ENCODE data around the gene LCE1D.

Gene LCE1D

DNA sequence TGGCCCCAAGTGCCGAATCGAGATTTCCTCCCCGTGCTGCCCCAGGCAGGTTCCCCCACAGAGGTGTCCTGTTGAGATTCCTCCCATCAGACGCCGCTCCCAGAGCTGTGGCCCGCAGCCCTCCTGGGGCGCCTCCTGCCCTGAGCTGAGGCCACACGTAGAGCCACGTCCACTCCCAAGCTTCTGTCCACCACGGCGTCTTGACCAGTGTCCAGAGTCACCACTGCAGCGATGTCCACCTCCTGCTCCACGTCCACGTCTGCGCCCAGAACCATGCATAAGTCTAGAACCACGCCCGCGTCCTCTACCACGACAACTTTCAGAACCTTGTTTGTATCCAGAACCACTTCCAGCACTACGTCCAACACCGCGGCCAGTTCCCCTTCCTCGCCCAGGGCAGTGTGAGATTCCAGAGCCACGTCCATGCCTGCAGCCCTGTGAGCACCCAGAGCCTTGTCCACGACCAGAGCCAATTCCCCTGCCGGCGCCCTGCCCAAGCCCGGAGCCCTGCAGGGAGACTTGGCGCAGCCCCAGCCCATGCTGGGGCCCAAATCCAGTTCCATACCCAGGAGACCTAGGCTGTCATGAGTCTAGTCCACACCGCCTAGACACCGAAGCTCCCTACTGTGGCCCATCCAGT is 35.9 kb upstream of the LCE1D start:
- no peak for TF ChIP-seq FOXP2 (optimal IDR thresholded peaks at IDR 0.05; ENCODE audit: control extremely low read depth, extremely low read length, insufficient read depth)
- TF ChIP-seq POLR2AphosphoS5 (IDR thresholded peaks at IDR 0.05; ENCODE audit: borderline replicate concordance, low read depth, low read length), result no peak
- TF ChIP-seq EZH2 (IDR thresholded peaks at IDR 0.05), result no peak
- Histone ChIP-seq H3K4me3 (no peak overlapping the region), H3K9me3 (ENCODE audit: low read depth, low read length) (no peaks in the 10 kb centered on the region), H3K36me3 (ENCODE audit: insufficient read depth, low read length) (no peaks in the 10 kb centered on the region), H3K27ac (no peak overlapping the region), H3K9ac (ENCODE audit: insufficient read length) (no peak overlapping the region)
- DNase-seq (ENCODE audit: low read depth, low spot score), result no peak

GRCh38 chr1:152761609-152762213 is 34.8 kb upstream of the LCE1D start:
- H3K27ac ChIP-seq, result no peak overlapping the region
- no peaks in the 10 kb centered on the region for H3K9me3 ChIP-seq (ENCODE audit: low read depth, low read length)
- no peaks in the 10 kb centered on the region for H3K36me3 ChIP-seq (ENCODE audit: insufficient read depth, low read length)
- DNase-seq (ENCODE audit: low read depth, low spot score), result no peak
- H3K9ac ChIP-seq (ENCODE audit: insufficient read length), result no peak overlapping the region
- no peak overlapping the region for H3K4me3 ChIP-seq
- TF ChIP-seq POLR2AphosphoS5 (IDR thresholded peaks at IDR 0.05; ENCODE audit: borderline replicate concordance, low read depth, low read length) (no peak), EZH2 (IDR thresholded peaks at IDR 0.05) (no peak), FOXP2 (optimal IDR thresholded peaks at IDR 0.05; ENCODE audit: control extremely low read depth, extremely low read length, insufficient read depth) (no peak)

- TF ChIP-seq FOXP2 (optimal IDR thresholded peaks at IDR 0.05; ENCODE audit: control extremely low read depth, extremely low read length, insufficient read depth), result no peak
- no peak for TF ChIP-seq EZH2 (IDR thresholded peaks at IDR 0.05)
- TF ChIP-seq POLR2AphosphoS5 (IDR thresholded peaks at IDR 0.05; ENCODE audit: borderline replicate concordance, low read depth, low read length), result no peak
- no peak overlapping the region for H3K27ac ChIP-seq
- DNase-seq (ENCODE audit: low read depth, low spot score), result no peak
- H3K9me3 ChIP-seq (ENCODE audit: low read depth, low read length), result no peaks in the 10 kb centered on the region
- no peaks in the 10 kb centered on the region for H3K36me3 ChIP-seq (ENCODE audit: insufficient read depth, low read length)
- H3K9ac ChIP-seq (ENCODE audit: insufficient read length), result no peak overlapping the region
- no peak overlapping the region for H3K4me3 ChIP-seq
These were observed 27.5 kb upstream of the LCE1D start for GRCh38 chr1:152768847-152769533.

GRCh38 chr1:152770411-152770810 is 26.1 kb upstream of the LCE1D start:
- DNase-seq (ENCODE audit: low read depth, low spot score), result no peak
- H3K27ac ChIP-seq, result no peak overlapping the region
- no peak overlapping the region for H3K4me3 ChIP-seq
- H3K36me3 ChIP-seq (ENCODE audit: insufficient read depth, low read length), result no peaks in the 10 kb centered on the region
- no peak overlapping the region for H3K9ac ChIP-seq (ENCODE audit: insufficient read length)
- no peak for TF ChIP-seq POLR2AphosphoS5 (IDR thresholded peaks at IDR 0.05; ENCODE audit: borderline replicate concordance, low read depth, low read length)
- TF ChIP-seq FOXP2 (optimal IDR thresholded peaks at IDR 0.05; ENCODE audit: control extremely low read depth, extremely low read length, insufficient read depth), result no peak
- TF ChIP-seq EZH2 (IDR thresholded peaks at IDR 0.05), result no peak
- no peaks in the 10 kb centered on the region for H3K9me3 ChIP-seq (ENCODE audit: low read depth, low read length)

DNA sequence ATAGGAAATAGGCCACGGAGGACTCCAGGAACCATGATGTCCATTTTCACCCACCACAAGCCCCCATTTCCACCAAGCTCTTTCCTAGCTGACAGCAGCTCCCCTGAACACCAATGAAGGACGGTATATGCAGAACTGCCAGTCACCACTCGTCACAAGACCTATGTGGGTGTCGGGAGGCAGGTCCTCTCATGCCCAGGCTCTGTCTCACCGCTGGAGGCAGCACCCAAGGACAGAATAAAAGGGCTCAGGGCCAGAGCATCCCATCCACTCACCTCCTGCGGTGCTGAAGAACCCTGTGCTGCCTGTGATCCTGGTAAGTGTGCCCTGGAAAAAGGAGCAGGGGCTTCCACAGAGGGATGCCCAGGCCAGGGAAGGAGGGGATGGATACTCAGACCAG is 21.6 kb upstream of the LCE1D start, which contains the start of gene LCE1F:
Gene LCE1F (plus strand): TSS at position 266 of the 400 bp plus-strand sequence. CDS start 1,232 bp downstream, outside the sequence.
- Histone ChIP-seq H3K4me3 (no peak within 1 kb of the TSS), H3K27ac (no peak within 1 kb of the TSS), H3K9me3 (ENCODE audit: low read depth, low read length) (no peaks in the 10 kb centered on the region), H3K9ac (ENCODE audit: insufficient read length) (no peak within 1 kb of the TSS), H3K36me3 (ENCODE audit: insufficient read depth, low read length) (no peaks in the 10 kb centered on the region)
- no peak for DNase-seq (ENCODE audit: low read depth, low spot score)
- TF ChIP-seq EZH2 (IDR thresholded peaks at IDR 0.05), result no peak
- no peak for TF ChIP-seq POLR2AphosphoS5 (IDR thresholded peaks at IDR 0.05; ENCODE audit: borderline replicate concordance, low read depth, low read length)

GRCh38 chr1:152776361-152776760 is 20.2 kb upstream of the LCE1D start:
- H3K9me3 ChIP-seq (ENCODE audit: low read depth, low read length), result no peaks in the 10 kb centered on the region
- H3K4me3 ChIP-seq, result no peak overlapping the region
- no peak overlapping the region for H3K27ac ChIP-seq
- TF ChIP-seq POLR2AphosphoS5 (IDR thresholded peaks at IDR 0.05; ENCODE audit: borderline replicate concordance, low read depth, low read length), result no peak
- no peak for TF ChIP-seq FOXP2 (optimal IDR thresholded peaks at IDR 0.05; ENCODE audit: control extremely low read depth, extremely low read length, insufficient read depth)
- TF ChIP-seq EZH2 (IDR thresholded peaks at IDR 0.05), result no peak
- H3K36me3 ChIP-seq (ENCODE audit: insufficient read depth, low read length), result no peaks in the 10 kb centered on the region
- no peak for DNase-seq (ENCODE audit: low read depth, low spot score)
- no peak overlapping the region for H3K9ac ChIP-seq (ENCODE audit: insufficient read length)

DNA sequence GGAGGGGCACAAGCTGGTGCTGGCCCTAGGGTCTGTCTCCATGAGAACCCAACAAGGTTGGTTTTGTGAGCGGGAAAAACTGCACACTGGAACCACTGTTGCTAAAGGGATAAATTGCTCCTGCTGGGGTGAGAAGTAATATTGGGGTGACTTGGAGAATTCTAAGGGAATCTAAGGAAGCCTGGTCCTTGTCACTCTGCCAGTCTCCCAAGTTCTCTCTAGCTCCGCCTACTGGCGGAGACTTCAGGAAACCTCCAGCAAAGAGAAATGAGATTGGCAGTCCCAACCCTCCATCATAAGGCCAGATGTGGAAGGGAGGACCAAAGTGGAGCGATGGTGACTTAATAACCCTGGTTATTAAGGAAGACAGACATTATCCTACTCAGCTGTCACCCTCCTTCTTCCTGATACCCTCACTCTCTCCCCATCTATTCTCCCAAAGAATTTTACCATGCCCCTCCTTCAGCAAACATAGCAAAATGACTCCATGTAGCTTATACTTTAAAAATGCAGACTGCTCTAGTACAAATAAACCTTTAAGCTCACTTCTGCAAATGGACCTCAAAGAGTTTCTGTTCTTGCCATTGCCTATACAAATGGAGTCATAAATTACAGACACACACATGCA is 18.9 kb upstream of the LCE1D start:
- TF ChIP-seq FOXP2 (optimal IDR thresholded peaks at IDR 0.05; ENCODE audit: control extremely low read depth, extremely low read length, insufficient read depth) (no peak), EZH2 (IDR thresholded peaks at IDR 0.05) (no peak), POLR2AphosphoS5 (IDR thresholded peaks at IDR 0.05; ENCODE audit: borderline replicate concordance, low read depth, low read length) (no peak)
- DNase-seq (ENCODE audit: low read depth, low spot score), result no peak

DNA sequence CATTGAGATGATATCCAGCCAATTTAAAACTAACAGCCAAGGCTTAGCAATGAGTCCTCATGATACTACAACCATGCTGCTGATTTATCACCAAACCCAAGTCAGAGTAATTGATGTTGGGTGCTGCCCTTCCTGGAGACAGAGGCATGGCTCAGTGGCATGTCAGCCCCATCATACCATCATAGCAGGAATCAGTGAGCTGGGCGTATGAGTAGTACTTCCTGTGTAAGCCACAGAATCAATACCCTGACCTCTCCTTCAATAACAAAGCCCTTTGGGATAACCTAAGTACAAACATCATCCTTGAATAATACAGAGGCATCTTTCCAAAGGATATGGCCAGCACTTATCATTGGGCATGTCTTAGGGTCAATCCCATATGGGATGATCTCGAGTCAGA is 13.4 kb upstream of the LCE1D start:
- DNase-seq (ENCODE audit: low read depth, low spot score), result no peak
- H3K9ac ChIP-seq (ENCODE audit: insufficient read length), result no peak overlapping the region
- TF ChIP-seq EZH2 (IDR thresholded peaks at IDR 0.05), result no peak
- no peak for TF ChIP-seq FOXP2 (optimal IDR thresholded peaks at IDR 0.05; ENCODE audit: control extremely low read depth, extremely low read length, insufficient read depth)
- no peak for TF ChIP-seq POLR2AphosphoS5 (IDR thresholded peaks at IDR 0.05; ENCODE audit: borderline replicate concordance, low read depth, low read length)
- no peaks in the 10 kb centered on the region for H3K9me3 ChIP-seq (ENCODE audit: low read depth, low read length)
- no peak overlapping the region for H3K4me3 ChIP-seq
- no peaks in the 10 kb centered on the region for H3K36me3 ChIP-seq (ENCODE audit: insufficient read depth, low read length)
- H3K27ac ChIP-seq, result no peak overlapping the region

More for the DNA sequence above, 18.9 kb upstream of the LCE1D start:
- no peak overlapping the region for H3K27ac ChIP-seq
- no peak overlapping the region for H3K4me3 ChIP-seq
- H3K9ac ChIP-seq (ENCODE audit: insufficient read length), result no peak overlapping the region
- H3K9me3 ChIP-seq (ENCODE audit: low read depth, low read length), result no peaks in the 10 kb centered on the region
- no peaks in the 10 kb centered on the region for H3K36me3 ChIP-seq (ENCODE audit: insufficient read depth, low read length)
